GM19239 (cell line): Measurements from ENCODE around the gene SHH.
A peak's percentile ranks its signal among the peaks of the same experiment; 100 is the strongest.

Experiments
- DNase-seq: peaks from one replicate; pipeline ENCODE4 v3.0.0; 2011; ENCODE audit warnings: low spot score; ENCODE audit not compliant: insufficient read length
- FAIRE-seq: peaks from 2 replicates; lab custom pipeline; 2011; peaks lifted over from hg19 to GRCh38; lab: Jason Lieb, UNC

SHH gene

GRCh38 chr7:155808549-155809331 is 3.5 kb downstream of the SHH start:
- FAIRE-seq (peak; percentile 60), DNase-seq (no peak)

- DNase-seq (no peak), FAIRE-seq (peak; percentile 49)
These were observed 4.3 kb downstream of the SHH start for GRCh38 chr7:155807789-155808548.

GRCh38 chr7:155807065-155807671 is 5.1 kb downstream of the SHH start:
- DNase-seq (no peak), FAIRE-seq (peak; percentile 31)

GRCh38 chr7:155806096-155806871 is 6.0 kb downstream of the SHH start:
- FAIRE-seq (no peak), DNase-seq (no peak)

- FAIRE-seq (no peak), DNase-seq (no peak)
These were observed 6.5 kb downstream of the SHH start for GRCh38 chr7:155805826-155806095.

- DNase-seq: peak; percentile 89
These were observed 7.1 kb downstream of the SHH start for GRCh38 chr7:155804897-155805825.

GRCh38 chr7:155804431-155804831 is 7.8 kb downstream of the SHH start:
- FAIRE-seq (no peak), DNase-seq (no peak)

More at GRCh38 chr7:155804897-155805825, 7.1 kb downstream of the SHH start:
- FAIRE-seq: no peak

- FAIRE-seq (no peak), DNase-seq (no peak)
These were observed 8.6 kb downstream of the SHH start for GRCh38 chr7:155803418-155804376.

GRCh38 chr7:155802906-155803417 is 9.3 kb downstream of the SHH start:
- DNase-seq (no peak), FAIRE-seq (no peak)

GRCh38 chr7:155802291-155802690 is 10.0 kb downstream of the SHH start:
- DNase-seq (no peak), FAIRE-seq (no peak)

- no peak for DNase-seq
- FAIRE-seq: no peak
These were observed 11.5 kb downstream of the SHH start for GRCh38 chr7:155800741-155801267.

- FAIRE-seq (no peak), DNase-seq (no peak)
These were observed 12.0 kb downstream of the SHH start for GRCh38 chr7:155800301-155800700.

GRCh38 chr7:155799514-155799913 is 12.7 kb downstream of the SHH start:
- DNase-seq: no peak
- FAIRE-seq: no peak

- FAIRE-seq (no peak), DNase-seq (no peak)
These were observed 13.4 kb downstream of the SHH start for GRCh38 chr7:155798673-155799439.

- FAIRE-seq (no peak), DNase-seq (no peak)
These were observed 14.7 kb downstream of the SHH start for GRCh38 chr7:155797262-155798250.
